ENCODE measurements around the gene PAPLN.
"Not testable (repeated sequence)": the region's sequence is repeated elsewhere in the genome, so short reads cannot be mapped to it uniquely, and the experiment has no call there.

The PAPLN gene

DNA sequence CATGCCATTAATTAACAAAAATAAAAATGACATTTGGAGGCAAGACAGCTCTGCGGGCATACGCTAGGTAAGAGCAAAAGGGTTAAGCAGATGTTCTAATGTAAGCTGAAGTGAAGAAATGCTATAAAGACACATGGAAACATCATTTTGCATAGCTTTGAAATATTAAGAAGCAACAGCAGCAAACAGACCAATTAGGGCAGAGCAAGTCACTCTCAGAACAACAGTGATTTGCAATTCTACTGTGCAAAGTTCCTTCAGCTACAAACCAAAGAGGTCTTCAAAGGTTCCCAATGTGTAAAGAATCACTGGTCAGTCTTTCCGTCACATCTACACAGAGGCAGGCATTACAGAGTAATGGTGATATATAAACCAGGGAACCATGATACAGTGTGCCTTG lies 68.2 kb downstream of the PAPLN start:
- no peak for DNase-seq

DNA sequence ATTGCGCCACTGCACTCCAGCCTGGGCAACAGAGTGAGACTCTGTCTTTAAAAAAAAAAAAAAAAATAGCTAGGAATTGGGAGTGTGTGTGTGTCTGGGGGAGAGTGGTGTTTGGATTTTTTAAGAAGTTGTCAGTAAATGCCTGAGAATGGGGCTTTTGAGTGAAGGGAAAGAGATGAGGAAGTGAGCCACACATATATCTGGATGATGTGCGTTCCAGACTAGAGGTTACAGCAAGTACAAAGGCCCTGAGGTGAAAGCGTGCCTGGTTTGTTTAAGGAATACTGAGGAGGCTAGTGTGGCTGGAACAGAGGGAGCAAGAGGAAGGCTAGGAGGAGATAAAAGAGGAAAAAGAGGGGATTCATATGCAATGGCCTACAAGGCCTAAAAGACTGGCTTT lies 70.0 kb downstream of the PAPLN start:
- DNase-seq, result no peak

DNA sequence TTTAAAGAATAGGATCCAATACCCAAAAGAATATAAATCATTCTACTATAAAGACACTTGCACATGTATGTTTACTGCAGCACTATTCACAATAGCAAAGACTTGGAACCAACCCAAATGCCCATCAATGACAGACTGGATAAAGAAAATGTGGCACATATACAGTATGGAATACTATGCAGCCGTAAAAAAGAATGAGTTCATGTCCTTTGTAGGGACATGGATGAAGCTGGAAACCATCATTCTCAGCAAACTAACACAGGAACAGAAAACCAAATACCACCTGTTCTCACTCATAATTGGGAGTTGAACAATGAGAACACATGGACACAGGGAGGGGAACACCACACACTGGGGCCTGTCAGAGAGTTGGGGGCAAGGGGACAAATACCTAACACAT lies 71.9 kb downstream of the PAPLN start:
- not testable (repeated sequence) for DNase-seq

DNA sequence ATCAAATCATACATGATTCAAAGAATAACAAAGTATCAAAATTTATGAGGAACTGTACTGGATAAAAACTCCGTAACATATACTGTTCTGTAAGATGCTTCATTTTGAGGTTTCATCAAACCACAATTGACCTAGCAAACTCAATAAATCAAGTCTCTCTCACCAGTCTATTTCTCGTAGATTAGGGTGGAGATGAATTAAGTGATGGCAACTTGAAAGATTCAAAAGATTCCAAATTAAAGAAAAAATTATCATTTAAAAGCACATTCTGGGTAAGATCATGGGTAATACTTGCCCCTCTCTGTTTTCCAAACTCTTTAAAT lies 74.4 kb downstream of the PAPLN start:
- no peak for DNase-seq

DNA sequence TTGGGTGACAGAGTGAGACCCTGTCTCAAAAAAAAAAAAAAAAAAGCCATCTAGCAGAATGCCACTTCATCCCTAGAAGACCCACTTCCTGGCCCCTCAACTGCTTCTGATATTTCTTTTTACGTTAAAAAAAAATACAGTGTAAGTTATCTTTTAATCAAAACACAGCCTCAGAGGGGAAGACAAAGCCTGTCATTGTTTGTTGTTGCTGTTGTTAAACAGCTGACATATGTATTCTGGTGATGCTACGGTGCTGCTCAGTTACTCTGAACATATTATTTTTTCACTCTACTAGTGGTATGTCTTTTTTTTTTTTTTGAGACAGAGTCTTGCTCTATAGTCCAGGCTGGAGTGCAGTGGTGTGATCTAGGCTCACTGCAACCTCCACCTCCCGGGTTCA lies 75.4 kb downstream of the PAPLN start:
- DNase-seq, result no peak

DNA sequence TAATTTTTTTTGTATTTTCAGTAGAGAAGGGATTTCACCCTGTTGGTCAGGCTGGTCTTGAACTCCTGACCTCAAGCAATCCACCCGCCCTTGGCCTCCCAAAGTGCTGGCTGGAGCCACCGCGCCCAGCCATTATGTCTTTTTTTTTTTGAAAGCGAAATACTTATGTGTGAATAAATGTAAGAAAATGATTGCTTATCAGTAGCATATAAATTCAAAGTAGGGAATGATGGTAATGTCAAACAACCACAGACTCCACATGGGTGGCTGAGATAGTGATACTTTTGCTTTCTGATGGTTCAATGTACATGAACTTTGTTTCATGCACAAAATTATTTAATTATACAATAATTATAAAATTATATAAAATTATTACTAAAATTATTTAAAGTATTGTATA lies 75.8 kb downstream of the PAPLN start:
- DNase-seq, result no peak

DNA sequence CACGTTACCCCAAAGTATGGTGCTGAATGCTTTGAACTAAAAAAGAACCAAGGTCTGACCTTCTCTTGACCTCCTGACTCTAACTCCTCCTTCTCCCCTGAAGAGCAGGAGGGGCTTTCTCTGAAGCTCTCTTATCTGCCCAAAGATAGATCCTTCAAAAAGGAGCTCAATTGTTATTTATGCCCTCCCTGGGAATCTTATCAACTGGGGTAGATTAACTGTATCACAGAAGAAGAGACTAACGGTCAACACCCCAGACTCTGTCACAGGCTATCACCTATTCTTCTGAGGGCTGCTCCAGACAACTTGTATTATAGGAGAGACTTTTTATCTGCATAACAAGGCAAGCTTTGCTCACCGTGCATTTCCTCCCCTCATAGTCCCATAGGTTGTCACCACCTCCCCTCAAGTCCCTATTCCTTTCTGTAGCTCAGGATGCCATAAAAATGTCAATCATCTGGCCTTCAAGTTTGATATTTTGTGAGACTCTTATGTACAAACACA lies 86.6 kb downstream of the PAPLN start:
- no peak for DNase-seq

Data from NCI-H526 (cell line).